ENCODE measurements around the gene RGSL1.
A peak's percentile ranks its signal among the peaks of the same experiment; 100 is the strongest.
"Not testable (repeated sequence)": the region's sequence is repeated elsewhere in the genome, so short reads cannot be mapped to it uniquely, and the experiment has no call there.

The RGSL1 gene

DNA sequence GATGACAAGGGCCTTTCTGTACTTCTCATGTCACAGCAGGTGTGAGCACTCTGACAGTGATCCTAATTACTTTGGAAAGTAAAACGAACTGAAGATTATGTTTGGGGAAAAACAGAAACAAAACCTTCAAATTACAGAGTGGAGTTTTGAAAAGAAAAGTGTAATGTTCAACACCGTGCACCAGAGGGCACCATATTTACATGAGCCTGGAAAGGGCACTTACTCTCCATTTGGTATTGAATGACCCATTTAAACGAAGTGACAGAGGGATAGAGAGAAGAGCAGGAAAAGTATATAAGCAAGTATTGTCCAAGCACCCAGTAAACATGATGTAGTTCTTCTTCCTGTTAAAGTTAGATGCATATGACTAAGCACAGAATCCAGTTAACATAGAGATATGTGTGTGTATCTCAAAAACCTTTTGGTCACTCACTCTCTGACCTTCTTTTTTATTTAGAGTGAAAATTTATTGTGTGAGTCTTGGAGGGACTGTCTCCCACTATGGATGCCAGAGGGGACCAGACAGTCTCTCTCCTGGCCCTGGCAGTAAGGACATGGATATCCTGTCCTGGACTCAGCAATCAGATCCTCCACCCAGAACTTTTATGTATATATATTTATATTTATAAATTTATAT, 3.8 kb upstream of the RGSL1 start:
- DNase-seq (ENCODE audit: low read depth in 2 of 2) = peak in 1 of 2 donors; percentile 4

DNA sequence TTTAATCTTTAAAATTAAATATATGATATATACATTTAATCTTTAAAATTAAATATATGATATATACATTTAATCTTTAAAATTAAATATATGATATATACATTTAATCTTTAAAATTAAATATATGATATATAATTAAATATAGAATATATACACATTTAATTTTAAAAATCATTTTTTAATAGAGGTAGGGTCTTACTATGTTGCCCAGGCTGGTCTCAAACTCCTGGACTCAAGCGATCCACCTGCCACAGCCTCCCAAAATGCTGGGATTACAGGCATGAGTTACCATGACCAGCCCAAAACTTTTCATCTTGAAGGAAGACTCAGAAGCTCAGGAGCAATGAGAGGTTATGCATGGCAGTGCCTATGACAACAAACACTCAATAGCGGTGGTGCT, 2.8 kb upstream of the RGSL1 start:
- not testable (repeated sequence) for DNase-seq (ENCODE audit: low read depth in 2 of 2)

DNA sequence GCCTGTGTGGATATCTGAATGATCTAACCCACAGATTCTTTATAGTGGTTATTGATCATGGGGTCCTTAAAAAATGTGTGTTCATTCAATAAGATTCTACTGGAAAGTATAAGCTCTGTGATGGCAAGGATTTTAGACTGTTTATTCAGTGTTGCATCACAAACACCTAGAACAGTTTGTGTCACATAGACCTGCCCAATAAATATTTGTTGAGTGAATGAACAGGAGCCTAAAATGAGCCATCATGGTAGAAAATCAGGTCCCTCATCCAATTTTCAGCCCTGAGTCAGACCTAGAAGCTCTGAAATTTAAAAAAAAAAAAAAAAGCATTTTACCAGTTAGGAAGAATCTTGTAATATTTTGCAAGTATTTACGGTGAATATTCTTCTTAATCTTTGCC, 2.3 kb upstream of the RGSL1 start:
- DNase-seq (ENCODE audit: low read depth in 2 of 2) = no peak

DNA sequence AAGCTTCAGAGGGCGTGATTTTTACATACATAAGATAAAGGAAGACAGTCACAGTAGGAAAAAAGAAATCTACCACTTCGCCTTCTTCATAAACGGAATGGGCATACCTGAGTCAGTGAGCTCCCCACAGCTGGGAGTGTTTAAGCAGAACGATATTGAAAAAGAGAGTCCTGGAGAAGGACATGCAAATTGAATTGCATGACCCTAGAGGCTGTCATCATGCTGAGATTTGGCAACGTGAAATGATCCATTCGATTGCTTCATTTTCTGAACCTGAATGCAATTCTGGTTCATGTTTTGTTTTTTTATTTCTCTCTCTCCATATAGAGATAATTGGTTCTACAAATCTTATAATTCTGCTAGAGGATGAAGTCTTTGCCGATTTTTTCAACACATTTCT, 3.7 kb downstream of the RGSL1 start:
- no peak for DNase-seq (ENCODE audit: low read depth in 2 of 2)

- no peak for DNase-seq (ENCODE audit: low read depth in 2 of 2)
These were observed 7.9 kb downstream of the RGSL1 start for GRCh38 chr1:182457844-182458243.

DNA sequence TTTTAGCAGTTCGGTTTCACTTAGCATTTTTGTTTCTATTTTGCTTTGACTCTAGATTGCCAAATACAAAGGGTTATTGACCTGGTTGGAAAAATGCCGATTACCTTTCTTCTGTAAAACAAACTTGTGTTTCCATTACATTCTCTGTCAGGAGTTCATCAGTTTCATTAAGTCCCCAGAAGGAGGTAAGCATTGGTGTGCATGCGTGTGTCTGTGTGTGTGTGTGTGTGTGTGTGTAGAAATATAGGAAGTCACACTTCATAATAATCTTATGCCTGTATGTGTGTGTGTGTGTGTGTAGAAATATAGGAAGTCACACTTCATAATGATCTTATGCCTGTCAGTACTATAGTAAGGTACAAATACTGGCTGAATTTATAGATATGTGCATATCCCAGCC, 10.0 kb downstream of the RGSL1 start:
- no peak for DNase-seq (ENCODE audit: low read depth in 2 of 2)

- DNase-seq (ENCODE audit: low read depth in 2 of 2) = no peak
These were observed 10.6 kb downstream of the RGSL1 start for GRCh38 chr1:182460550-182460951.

- no peak for DNase-seq (ENCODE audit: low read depth in 2 of 2)
These were observed 23.6 kb downstream of the RGSL1 start for GRCh38 chr1:182473556-182473955.

DNA sequence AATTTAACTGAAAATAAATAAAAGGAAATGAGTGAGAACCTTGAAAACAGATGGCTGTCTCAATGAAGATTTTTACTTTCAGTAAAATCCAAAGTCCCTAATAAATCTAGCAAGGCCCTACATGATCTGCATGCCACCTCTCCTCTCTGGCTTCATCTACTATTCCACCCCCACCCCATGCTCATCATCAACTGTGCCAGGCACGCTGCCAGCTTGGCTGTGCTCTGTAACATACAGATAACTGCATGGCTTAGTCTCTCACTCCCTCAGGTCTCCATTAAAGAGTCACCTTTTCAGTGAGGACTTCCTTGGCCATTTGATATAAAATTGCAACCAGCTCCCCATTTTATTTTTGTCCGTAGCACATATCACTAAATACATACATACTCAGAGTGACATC, 26.7 kb downstream of the RGSL1 start:
- no peak for DNase-seq (ENCODE audit: low read depth in 2 of 2)

DNA sequence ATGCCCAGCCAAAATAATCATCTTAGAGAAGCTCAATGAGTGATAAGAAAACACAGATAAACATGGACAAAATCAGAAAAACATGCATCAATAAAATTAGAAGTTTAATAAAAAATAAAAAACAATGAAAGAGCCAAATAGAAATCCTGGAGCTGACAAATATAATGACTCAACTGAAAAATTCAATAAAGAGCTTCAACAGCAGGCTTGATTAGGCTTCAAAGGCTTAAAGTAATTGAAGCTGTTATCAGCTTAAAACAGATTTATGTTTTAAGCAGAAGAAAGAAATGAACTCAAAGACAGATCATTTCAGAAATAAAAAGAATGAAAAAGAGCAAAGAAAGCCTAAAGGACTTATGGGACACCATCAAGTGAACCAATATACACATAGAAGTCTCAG, 28.3 kb downstream of the RGSL1 start:
- no peak for DNase-seq (ENCODE audit: low read depth in 2 of 2)

- DNase-seq (ENCODE audit: low read depth in 2 of 2) = no peak
These were observed 34.1 kb downstream of the RGSL1 start for GRCh38 chr1:182484067-182484466.

DNA sequence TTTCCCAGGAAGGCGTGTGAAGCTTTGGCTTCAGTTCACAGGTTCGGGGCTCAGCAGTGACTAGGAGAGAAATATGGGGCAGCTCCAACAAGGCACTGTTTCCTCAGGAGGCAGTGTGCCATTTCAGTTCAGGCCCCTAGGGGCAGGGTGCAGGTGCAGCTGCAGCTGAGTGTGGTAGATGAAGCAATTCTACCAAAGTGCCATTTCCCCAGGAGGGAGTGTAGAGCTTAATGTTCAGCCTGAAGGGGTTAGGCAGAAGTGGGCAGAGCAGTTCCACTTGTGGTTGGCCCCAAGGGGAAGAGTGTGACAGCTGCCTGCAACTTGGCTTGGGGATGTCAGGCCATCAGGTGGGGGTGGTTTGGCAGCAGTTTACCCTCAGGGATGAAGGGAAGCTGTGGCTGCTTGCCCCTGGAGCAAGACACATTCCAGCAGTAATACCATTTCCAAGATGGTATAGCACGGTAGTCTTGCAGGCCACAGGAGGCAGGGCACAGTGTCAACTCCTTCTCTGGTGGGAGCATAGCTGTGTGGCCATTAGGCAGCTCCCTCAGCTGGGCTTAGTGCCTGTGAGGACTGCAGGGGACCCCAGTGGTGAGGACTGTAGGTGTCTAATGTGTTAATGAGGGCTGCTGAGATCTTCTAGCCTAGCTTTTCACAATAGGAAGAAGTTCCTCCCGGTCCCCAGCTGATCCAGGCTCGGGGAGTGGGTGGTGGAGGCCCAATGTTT, 34.7 kb downstream of the RGSL1 start:
- DNase-seq (ENCODE audit: low read depth in 2 of 2) = no peak

- no peak for DNase-seq (ENCODE audit: low read depth in 2 of 2)
These were observed 35.9 kb downstream of the RGSL1 start for GRCh38 chr1:182485861-182486260.

DNA sequence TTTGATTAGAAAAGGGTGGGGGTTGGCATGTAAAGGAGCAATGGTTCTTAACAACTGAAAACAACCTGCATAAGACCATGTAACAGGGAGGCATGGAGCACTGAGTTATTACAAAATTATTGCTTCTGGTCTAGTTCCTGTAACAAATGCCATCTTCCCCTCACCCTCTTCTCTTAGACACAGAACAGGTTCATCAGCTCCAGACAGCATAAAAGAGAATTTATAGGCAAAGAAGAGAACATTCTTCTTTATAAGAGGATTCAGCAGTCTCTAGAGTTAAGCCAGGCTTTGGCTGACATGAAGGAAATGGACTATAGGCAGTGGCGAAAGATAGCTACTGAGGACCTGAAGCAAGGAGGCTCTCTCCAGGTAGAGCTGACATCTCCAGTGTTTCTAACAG, 38.9 kb downstream of the RGSL1 start:
- DNase-seq (ENCODE audit: low read depth in 2 of 2) = no peak

DNA sequence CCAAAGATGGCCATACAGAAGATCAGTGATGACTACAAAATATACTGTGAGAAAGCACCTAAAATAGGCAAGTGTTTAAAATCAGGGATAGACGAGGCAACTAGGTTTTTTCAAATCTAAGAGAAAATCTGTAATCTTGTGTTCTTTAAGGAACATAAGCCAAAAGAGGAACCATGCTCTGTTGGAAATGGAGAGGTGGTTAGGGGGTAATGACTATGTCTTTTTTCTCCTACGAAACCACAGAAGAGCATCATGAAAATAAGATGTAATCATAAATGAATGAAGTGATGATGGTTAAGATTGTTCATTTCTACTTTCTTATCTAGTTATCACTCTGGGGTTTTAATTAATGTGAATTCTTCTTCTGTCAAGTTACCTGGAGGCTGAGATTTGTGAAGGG, 43.1 kb downstream of the RGSL1 start:
- DNase-seq (ENCODE audit: low read depth in 2 of 2) = no peak

DNA sequence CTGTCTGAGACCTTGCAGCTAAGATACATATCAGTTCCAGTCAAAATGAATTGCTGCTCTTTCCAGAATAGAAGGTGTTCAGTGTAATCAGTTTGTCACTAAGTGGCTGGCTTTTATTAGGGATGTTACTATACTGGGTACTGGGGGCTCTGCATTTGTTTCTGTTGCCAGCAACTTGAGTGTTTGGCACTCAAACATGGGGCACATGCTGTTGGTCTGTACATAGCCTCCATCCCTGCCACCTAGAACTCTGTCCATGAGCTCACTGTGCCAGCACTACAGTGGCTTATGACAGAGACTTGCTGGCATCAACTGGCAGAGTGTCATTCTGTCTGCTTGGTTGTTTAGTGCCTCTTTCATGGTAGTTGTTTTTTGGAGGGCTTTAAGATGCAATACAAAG, 45.1 kb downstream of the RGSL1 start:
- no peak for DNase-seq (ENCODE audit: low read depth in 2 of 2)

GRCh38 chr1:182495693-182496092, 45.7 kb downstream of the RGSL1 start:
- DNase-seq (ENCODE audit: low read depth in 2 of 2) = no peak

- DNase-seq (ENCODE audit: low read depth in 2 of 2) = no peak
These were observed 57.7 kb downstream of the RGSL1 start for GRCh38 chr1:182507685-182508084.

DNA sequence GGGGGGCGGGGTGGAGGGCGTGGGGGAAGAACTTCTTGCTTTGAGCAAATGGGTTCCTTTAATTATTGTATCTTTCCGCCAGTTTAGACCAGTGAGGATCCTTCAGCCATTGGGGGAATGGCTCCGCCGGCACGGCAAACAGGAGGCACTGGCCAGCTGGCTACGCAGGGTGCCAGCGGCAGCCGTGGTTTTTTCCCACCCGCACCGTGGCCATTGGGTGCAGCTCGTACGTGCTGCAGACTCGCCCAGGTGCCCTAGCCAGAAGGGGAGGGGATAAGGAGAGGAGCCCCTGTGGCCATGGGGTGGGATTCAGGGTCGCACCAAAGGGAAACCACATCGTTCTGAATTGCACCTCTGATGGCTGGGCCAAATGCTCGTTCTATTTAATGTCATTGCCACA, 65.6 kb downstream of the RGSL1 start:
- DNase-seq (ENCODE audit: low read depth in 2 of 2) = no peak

GRCh38 chr1:182520736-182521135, 70.8 kb downstream of the RGSL1 start:
- DNase-seq (ENCODE audit: low read depth in 2 of 2) = no peak

DNA sequence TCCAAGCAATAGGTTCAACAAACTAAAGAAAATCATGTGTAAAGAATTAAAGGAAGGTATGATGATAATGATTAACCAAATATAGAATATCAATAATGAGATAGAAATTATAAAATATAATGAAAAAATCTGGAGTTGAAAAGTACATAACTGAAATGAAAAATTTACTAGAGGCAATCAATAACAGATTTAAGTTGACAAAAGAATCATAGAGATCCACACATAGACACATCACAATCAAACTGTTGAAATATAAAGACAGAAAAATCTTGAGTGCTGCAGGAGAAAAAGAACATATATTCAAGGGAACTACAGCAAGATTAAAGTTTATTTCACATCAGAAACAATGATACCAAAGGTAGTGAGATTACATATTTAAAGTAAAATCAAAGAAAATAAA, 75.4 kb downstream of the RGSL1 start:
- DNase-seq (ENCODE audit: low read depth in 2 of 2) = no peak

DNA sequence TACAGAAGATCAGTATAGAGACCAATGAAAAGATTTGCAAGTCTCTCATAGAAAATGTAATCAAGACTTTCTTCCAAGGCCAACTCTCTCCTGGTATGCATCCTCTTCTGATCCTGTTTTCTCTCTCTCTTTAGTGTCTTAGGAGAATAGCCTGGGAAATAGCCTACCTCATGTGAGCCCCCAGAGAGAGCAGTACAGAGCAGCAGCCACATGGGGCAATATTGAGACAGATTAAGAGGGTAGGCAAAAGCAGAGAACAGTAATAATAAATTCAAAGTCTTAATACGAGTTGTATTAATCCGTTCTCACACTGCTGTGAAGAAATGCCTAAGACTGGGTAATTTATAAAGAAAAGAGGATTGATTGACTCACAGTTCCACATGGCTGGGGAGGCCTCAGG, 77.7 kb downstream of the RGSL1 start:
- DNase-seq (ENCODE audit: low read depth in 2 of 2) = no peak

DNA sequence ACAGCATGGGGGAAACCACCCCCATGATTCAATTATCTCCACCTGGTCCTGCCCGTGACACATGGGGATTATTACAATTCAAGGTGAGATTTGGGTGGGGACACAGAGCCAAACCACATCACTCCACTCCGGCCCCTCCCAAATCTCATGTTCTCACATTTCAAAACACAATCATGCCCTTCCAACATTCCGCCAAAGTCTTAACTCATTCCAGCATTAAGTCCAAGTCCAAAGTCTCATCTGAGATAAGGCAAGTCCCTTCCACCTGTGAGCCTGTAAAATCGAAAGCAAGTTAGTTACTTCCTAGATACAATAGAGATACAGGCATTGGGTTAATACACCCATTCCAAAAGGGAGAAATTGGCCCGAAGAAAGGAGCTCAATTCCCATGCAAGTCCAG, 78.3 kb downstream of the RGSL1 start:
- DNase-seq (ENCODE audit: low read depth in 2 of 2) = not testable (repeated sequence)

DNA sequence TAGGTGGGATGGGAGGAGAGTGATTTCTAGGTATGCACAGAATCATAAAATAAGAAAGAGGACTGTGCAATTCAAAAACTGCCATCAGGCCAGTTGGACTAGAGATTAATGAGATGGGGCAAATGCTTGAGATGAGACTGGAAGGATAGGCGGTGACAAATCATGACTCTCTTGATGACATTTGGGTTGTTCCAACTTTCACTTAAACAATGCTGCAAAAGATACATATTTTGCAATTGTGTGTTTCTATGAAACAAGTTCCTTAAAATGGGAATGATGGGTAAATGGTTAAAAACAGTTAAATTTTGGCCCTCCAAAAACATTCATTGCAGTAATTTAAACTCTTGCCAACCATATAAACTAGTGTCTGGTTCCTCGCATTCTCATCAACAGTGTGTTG, 84.0 kb downstream of the RGSL1 start:
- DNase-seq (ENCODE audit: low read depth in 2 of 2) = no peak

Measured in stimulated activated CD4-positive, alpha-beta T cell treated with anti-CD3 and anti-CD28 coated beads, Interleukin-1b, Interleukin-23, amount 100 ng/mL, for 1 hour (primary cell).